Stimulated activated CD4-positive, alpha-beta T cell treated with anti-CD3 and anti-CD28 coated beads, TNF-alpha, amount 100 ng/mL, for 24 hours (primary cell): ENCODE results near the gene JAML.
"Not testable (repeated sequence)": the region's sequence is repeated elsewhere in the genome, so short reads cannot be mapped to it uniquely, and the experiment has no call there.

ENCODE experiments used
- DNase-seq, 3 experiments: peaks; one replicate each; pipeline ENCODE4 v3.0.0-alpha.2; 2020; ENCODE audit warnings: low read depth in 3 of 3

JAML gene

DNA sequence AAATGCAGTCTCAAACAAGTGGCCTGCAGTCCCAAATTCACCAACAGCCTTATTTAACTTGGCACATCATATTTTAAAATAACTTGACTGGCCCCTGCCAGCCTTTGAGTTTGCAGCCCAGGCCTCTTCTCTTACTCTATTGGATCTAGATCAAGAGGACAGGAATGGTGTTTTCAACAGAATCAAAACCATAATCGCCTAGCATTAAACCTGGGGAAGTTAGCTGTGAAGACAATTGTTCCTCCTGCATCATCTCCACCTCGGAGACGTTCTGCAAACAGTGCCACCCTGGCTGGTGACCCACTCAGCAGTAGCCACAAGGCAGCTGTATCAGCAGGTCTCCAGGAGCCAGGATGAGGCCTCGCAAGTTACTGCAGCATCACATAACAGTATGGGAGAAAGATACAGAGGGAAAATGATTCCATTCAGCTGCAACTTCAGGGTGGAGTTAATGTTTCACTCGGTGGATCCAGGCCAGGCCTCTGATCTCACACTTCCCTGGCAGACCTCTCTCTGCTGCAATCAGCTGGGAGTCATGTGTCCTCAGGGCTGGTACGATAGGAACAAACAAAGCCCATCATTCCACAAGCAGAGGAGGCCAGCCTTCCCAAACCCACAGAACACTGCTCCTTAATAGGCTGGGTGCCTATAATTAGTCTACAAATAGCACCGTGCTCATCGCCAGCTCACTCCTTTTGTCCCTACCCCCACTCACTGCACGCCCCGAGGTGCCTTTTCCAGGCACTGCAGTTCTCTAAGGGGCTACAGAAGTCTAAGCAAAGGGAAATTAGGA, 29.8 kb downstream of the JAML start:
- DNase-seq = no peak

DNA sequence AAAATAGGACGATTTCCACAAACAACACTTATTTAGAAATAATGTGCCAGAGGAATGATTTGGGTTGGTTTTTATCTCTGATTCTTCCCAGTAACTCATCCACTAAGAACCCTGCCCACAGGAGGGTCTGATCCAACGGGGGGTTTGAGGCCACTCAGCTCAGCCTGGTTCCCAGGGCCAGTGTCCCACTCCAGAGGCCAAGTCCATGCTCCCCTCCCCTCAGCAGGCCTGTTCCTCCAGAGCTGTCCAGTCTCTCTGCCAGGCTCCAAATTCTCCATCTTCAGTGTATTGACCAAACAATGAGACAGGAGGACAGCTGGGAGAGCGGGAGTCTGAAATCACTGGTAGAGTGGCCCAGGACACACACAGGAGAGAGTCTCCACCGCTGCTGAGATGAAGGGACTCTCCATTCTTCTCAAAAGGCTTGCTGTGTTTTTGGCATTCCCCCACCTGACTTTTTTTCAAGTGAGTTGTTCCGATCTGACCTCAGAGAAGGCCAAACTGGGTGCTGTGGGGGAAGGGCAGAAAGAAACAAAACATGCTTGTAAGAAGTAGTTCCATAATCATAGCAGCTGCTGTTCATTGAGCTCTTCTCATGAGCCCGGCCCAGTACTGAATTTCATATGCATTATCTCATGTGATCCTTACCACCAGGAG, 30.8 kb downstream of the JAML start:
- no peak for DNase-seq

DNA sequence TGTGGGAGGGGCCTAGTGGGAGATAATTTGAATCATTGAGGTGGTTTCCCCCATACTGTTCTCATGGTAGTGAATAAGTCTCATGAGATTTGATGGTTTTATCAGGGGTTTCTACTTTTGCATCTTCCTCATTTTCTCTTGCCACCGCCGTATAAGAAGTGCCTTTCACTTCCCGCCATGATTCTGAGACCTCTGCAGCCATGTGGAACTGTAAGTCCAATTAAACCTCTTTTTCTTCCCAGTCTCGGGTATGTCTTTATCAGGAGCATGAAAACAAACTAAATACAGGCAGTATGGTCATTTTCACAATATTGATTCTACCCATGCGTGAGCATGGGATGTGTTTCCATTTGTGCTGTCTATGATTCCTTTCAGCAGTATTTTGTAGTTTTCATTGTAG, 32.0 kb downstream of the JAML start:
- DNase-seq = not testable (repeated sequence)

DNA sequence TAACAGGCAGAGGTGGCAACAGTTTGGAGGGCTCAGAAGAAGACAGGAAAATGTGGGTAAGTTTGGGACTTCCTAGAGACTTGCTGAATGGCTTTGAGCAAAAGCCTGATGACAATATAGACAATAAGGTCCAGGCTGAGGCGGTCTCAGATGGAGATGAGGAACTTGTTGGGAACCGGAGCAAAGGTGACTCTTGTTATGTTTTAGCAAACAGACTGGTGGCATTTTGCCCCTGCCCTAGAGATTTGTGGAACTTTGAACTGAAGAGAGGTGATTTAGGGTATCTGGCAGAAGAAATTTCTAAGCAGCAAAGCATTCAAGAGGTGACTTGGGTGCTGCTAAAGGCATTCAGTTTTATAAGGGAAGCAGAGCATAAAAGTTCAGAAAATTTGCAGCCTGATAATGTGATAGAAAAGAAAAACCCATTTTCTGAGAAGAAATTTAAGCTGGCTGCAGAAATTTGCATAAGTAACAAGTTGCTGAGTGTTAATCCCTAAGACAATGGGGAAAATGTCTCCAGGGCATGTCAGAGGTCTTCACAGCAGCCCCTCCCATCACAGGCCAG, 33.8 kb downstream of the JAML start:
- DNase-seq = not testable (repeated sequence)

DNA sequence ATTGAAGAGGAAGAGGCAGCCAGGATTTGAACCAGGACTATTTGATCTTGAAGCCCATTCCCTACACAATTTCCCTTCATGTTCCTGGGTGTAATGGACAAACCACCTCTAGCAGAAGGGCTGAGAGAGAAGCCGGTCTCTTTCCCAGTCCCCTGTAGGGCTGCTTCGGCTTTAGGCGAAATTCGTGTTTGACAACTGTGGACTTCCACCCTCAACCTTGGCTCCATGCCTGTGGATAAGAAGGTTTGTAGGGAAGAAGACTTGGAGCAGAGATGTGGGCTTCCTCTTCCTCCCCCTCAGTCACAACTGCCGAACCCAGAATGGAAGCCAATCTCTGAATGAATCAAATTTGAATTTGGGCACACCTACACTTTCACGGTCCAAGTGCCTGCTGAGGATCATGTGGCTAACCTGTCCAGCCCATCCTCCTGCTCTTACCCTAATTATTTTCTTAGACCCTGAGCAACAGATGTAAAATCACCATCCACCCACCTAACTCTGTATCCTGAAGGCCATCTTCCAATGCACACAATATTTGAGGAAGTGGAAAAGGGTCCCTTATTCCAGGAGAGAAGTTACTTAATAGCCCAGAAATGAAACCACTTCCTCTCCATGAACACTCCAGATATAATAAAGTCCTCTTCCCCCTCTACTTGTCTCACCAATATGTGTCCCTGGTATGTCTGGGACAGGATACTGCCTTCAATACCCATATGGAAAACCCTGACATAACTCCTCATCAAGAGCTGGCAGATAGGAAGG, 38.3 kb downstream of the JAML start:
- DNase-seq = no peak

DNA sequence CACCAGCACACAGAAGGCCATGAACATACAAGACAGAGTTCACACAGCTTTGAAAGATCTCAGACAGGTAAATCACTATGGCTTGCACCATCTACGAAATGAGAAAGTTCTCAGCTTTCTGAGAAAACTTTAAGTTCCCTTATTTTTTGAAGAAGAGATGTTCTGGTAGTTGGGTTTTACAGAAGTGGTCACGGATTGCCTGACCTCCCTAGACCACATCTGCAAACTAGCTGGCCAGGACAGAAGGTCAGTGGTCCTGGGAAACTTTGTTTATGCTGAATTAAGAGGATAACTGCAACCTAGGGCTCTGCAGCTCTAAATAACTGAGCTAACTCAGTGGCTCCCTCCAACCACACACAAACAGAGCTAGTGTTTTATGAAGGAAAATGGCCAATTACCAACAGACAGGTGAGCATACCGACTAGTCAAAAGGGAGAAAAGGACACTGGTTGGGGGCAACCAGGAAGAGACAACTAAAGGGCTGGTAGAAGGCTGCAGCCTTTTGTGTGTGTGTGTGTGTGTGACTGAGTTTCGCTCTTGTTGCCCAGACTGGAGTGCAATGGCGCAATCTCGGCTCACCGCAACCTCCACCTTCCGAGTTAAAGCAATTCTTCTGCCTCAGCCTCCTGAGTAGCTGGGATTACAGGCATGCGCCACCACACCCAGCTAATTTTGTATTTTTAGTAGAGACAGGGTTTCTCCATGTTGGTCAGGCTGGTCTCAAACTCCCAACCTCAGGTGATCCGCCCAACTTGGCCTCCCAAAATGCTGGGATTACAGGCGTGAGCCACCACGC, 39.8 kb downstream of the JAML start:
- no peak for DNase-seq

DNA sequence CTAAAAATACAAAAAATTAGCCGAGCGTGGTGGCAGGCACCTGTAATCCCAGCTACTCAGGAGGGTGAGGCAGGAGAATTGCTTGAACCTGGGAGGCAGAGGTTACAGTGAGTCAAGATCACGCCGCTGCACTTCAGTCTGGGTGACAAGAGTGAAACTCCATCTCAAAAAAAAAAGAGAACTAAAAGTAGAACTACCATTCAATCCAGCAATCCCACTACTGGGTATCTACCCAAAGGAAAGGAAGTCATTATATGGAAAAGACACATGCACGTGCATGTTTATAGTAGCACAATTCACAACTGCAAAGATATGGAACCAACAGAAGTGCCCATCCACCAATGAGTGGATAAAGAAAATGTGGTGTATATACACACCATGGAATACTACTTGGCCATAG, 41.1 kb downstream of the JAML start:
- not testable (repeated sequence) for DNase-seq

DNA sequence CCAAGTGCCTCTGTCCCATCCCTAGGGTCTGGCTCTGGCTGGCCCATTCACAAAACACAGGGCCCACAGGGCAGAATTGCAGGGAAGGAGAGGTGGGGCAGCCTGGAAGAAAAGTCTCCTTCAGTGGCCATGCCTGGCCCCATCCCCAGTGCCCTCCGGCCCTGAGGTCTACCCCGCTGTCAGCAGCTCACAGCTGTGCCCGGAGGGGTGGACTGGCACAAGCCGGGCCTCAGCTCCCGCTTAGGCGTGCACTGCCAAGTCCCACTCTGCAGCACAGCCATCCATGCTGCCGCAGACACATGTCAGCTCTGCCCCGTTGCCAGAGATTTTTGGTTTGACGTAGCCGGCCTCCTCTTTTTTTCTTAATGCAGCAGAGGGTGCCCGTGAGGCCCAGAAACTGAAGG, 44.5 kb downstream of the JAML start:
- no peak for DNase-seq

DNA sequence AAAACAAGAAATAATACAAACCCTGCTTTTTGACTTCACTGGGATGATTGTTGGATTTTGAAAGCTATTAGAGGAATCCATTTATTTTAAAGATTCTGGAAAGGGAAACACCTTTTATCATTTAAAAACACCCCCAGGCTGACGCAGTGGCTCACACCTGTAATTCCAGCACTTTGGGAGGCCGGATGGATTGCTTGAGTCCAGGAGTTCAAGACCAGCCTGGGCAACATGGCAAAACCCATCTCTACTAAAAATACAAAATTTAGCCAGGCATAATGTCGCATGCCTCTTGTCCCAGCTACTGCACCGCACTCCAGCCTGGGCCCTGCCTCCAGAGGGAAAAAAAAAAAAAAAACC, 48.1 kb downstream of the JAML start:
- no peak for DNase-seq

DNA sequence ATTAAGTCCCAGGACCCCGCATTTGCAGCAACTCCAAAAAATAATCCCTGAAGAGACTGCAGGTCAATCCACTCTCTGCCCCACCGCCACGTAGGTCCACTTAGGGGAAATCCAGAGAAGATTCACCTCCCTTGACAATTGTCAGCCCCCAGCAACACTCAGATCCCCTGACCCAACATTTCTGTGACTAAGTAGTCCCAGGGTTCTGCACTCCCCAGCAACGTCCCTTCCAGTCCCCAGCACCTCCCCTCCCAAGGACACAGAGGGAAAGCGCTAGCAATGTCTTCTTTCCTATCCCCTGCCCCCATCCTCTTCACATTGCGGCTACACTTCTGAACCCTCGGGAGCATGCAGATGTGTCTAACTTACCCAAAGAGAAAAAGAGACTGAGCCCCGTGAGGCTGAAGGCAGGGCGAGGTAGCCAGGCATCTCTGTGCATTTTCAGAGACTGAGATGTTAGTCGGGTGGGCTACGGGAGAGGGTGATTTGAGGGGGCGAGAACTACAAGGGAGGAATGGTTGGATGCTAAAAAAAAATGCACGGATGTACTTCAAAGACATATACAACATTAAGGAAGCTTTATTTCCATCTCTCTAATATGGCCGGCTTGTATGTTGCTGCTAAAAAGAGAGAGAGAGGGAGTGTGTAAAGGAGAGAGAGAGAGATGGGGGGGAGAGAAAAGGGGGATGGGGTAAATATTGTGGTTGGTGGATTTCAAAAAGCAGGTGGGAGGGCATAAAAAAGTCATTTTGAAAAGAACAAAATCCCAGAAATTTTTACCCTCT, 48.6 kb downstream of the JAML start, which contains the start of gene SCN2B:
Gene SCN2B, minus strand, starts transcription at position 647 of the 785 bp plus-strand sequence. Its CDS starts 208 bp downstream, at position 439.
- DNase-seq = no peak

DNA sequence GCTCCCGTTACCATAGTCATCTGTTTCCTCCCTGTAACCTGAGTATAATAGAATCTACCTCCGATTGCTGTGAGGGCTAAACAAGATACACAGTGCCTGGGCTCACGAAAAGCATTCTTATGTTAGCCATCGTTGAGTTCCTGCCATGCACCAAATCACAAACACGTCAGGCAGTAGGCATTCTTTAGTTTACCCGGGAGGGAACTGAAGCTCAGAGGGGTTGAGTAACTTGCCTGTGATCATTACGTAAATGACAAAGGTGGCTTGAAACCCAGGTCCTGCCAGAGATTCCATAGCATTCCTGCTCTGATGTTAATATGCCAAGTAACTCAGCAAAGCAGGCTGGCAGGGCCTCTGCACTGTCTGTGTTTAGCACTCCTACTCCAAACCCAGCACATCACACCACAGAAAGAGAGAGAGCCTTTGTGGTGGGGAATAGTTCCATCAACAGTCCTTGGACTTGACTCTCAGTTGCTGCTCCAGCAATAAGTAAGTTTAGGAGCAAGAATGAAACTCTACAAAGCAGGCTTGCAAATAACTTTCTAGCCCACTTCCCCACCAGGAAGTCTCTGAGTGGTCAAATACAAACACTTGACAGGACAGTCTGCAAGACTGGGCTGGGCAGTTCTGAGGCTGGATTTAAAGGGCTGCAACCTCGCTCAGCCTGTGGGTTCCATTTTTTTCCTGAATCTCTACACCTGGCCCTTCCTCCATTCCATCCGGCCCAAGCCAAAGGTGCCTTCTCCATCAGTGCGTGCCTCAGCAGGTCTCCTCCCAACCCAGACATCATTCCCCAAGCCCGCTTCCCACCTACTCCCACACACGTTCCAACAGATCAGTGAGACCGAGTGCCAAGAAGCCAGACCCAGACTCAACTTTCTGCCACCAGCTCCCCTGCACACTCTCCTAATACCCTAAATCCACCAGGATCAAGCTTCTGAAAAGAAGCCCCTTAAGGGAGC, 49.5 kb downstream of the JAML start:
- DNase-seq = no peak

DNA sequence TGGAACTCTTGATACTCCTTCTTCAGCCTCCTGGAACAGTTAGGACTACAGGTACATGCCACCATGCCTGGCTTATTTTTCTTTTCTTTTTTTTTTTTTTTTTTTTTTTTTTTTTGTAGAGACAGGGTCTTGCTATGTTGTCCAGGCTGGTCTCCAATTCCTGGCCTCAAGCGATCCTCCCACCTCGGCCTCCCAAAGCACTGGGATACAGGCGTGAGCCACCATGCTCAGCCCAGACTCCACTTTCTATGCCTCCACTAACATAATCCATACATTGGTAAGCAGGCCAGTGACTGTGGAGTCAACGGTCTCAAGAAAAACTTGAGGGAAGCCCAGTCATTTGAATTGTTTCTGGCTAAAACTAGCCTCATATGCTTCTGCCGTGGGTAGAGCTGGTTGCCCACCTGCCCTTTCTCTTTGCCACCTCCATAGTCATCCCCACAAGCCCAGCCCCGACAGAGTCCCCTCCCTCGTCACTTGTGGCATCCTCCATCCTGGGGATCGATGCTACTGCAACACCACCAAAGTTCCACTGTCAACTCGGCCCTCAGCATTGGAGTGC, 50.7 kb downstream of the JAML start:
- DNase-seq = no peak

DNA sequence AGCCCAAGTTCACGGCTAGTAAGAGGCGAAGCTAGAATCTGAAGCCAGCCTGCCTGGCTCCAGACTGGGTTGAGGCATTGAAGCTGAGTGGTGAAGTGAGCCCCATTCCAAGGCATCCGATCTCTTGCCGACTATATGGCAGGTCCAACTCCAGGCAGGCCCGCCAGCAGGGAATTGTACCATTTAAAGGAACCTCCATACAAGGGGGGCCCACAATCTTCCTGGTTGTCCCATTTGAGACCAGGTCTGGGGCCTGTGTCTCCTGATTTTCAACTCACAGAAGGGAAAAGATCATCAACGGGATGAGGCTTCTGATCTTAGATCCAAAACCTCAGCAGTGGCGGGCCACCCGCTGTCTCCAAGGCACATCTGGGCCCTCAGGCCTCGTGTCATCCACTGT, 52.5 kb downstream of the JAML start:
- DNase-seq = no peak

DNA sequence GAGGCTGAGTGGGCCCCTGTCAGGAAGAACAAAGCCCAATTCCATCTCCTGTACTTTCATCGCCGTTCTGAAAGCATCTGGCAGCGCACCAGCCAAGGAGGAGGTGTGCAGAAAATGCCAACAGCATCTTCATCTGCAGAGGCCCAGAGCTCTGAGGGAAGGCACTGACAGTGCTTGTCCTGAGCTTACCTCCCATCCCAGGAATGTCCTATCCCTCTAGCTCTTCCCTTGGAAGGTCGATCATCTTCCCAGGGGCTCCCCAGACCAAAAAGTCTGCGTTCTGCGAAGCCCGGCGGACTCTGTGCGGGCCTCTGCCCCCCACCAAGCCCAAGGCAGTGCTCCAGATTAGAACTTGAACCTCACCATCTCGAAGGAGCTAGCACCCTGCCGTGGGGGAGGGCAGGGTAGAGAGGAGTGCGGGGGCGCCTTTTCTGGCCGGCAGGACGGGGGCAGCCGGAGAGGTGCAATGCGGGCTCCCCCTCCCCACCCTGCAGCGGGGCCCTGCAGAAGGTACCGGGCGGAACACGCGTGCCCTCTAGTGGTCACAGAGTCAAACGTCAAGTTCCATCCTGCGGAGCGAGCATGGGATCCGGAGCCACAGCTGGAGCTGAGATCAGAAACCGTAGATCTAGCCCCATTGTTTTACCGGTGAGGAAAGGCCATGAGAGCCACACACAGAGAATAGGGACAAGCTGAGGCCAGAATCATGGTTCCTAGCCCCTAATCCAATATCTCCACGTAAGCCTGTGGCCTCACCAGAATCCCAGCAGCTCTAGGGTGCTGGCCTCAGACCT, 53.3 kb downstream of the JAML start:
- DNase-seq = peak; percentile 53 to 68 (median 57)

DNA sequence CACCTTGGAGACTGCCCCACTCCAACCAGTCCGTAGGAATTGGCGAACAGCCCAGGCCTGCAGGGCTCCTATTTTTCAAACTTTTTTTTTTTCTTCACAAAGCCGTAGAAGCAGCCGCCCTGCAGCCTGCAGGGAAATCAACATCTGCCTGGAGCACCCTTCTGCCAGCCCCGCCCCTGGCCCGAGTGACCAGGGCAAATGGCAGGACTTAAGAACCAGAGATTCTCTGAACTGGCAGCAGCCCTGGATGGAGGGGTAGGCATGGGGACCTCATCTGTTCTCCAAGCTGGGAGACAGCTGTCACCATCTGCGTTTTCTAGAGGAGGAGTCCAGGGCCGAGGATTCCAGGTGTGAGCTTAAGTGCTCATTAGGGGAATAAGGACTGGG, 53.9 kb downstream of the JAML start:
- DNase-seq = no peak

DNA sequence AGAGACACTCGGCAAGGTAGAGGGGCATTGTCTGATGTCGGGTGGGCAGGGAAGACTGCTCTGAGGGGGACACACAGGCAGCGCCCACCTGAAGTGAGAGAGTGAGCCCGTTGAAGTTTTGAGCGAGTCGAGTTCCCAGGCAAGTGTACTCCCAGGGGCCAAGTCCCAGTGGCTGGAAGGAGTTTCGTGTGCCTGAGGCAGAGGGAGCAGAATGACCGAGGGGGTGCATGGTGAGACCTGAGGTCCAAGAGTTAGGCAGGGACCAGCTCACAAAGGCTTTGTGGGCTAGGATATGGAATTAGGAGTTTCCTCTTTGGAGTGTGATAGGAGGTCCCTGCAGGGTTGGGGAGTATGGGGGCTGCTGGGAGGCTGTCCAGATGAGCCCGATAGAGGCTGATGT, 54.6 kb downstream of the JAML start:
- DNase-seq = no peak

DNA sequence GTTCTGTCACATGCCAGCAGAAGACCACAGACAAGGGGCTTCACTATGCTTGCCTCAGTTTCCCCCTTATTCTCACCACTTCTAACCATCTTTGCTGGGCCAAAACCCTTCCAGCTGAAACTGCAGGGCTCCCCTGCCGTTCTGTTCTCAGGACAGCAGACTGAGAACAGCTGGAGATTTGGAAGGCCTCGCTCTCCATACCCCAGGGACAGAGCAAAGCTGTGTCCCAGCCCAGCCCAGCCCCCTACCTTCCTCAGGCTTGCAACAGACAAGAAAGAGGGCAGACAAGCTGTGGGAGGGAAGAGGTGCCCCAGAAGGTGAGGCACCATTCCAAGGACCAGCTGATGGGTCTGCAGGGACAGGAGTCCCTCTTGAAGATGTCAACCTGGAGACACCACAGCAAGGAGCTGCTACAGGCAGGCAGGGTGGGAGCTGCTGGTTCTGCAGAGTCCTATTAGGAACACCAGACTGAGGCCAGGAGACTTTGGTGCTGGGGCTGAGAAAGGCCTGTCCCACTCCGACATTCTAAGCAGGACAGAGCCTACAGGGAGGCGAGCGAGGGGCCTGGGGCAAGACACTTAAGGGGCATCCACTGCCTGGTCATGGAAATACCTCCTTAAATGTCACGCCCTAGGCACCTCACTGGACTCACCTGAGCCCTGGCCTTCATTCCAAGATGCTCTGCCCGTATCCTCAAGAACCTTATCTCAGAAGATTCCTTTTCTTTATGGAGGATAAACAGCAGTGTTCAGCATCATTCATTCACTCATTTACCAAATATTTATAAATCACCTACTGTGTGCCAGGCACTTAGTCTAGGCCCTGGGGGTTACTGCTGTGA, 55.3 kb downstream of the JAML start:
- no peak for DNase-seq
